WTC11 (cell line): Measurements from ENCODE around the gene M6PR. TPM values are rescaled to one million over a fixed set of nuclear protein-coding genes. Genes with fewer than 3 reads are reported as not detected.

Experiments used
- ATAC-seq: fragments of 200-7000 bp; cut with Tn5 transposase; 2 replicates; pipeline ENCODE4 v1.10.0; 2021; ENCODE audit warnings: mild to moderate bottlenecking, moderate library complexity
- CTCF ChIA-PET: fragments of 300-600 bp; sonication (Branson Sonifier 250); formaldehyde crosslinking; loops from one replicate; lab custom pipeline; 2021; ENCODE audit warnings: antibody characterized with exemption; lab: Charles Lee
- POLR2A ChIA-PET: fragments of 350-600 bp; sonication (Branson Sonifier 250); formaldehyde crosslinking; loops from one replicate; lab custom pipeline; 2021; ENCODE audit warnings: antibody characterized with exemption; lab: Charles Lee
- DNase-seq: peaks from one replicate; pipeline ENCODE4 v3.0.0; 2021; ENCODE audit warnings: low spot score
- H3K27ac Mint-ChIP-seq: 2 replicates; pipeline ENCODE4 v1.8.0; 2021; ENCODE audit warnings: mixed read lengths
- H3K27me3 Mint-ChIP-seq: 2 replicates; pipeline ENCODE4 v1.8.0; 2021; ENCODE audit warnings: low read depth, mild to moderate bottlenecking, moderate library complexity, mixed read lengths
- H3K36me3 Mint-ChIP-seq: 2 replicates; pipeline ENCODE4 v1.8.0; 2021; ENCODE audit warnings: mixed read lengths
- H3K4me1 Mint-ChIP-seq: 2 replicates; pipeline ENCODE4 v1.8.0; 2022; ENCODE audit warnings: mixed read lengths
- H3K4me3 Mint-ChIP-seq: 2 replicates; pipeline ENCODE4 v1.8.0; 2021; ENCODE audit warnings: mild to moderate bottlenecking, moderate library complexity, mixed read lengths
- H3K9me3 Mint-ChIP-seq: 2 replicates; pipeline ENCODE4 v1.8.0; 2021; ENCODE audit warnings: mixed read lengths
- ARID4B ChIP-seq: sonication (generic); formaldehyde crosslinking; IDR thresholded peaks from 2 replicates; pipeline ENCODE4 v1.8.0; 2023; ENCODE audit warnings: missing genetic modification reagents, mild to moderate bottlenecking, borderline replicate concordance
- ERG ChIP-seq: fragments of 250-450 bp; sonication (Bioruptor Pico); IDR thresholded peaks from 2 replicates; pipeline ENCODE4 v1.8.0; 2021; ENCODE audit warnings: mild to moderate bottlenecking
- ETV6 ChIP-seq: sonication (generic); formaldehyde crosslinking; IDR thresholded peaks from 2 replicates; pipeline ENCODE4 v1.8.1; 2022; ENCODE audit warnings: mild to moderate bottlenecking, missing genetic modification reagents
- FOXP4 ChIP-seq: sonication (generic); formaldehyde crosslinking; IDR thresholded peaks from 2 replicates; pipeline ENCODE4 v1.8.0; 2022; ENCODE audit warnings: mild to moderate bottlenecking, missing genetic modification reagents
- HMGA2 ChIP-seq: fragments of 250-450 bp; sonication (Bioruptor Pico); IDR thresholded peaks from 2 replicates; pipeline ENCODE4 v1.4.0; 2021; ENCODE audit warnings: mild to moderate bottlenecking, moderate library complexity
- IRF1 ChIP-seq: sonication (generic); formaldehyde crosslinking; IDR thresholded peaks from 2 replicates; pipeline ENCODE4 v1.8.0; 2023; ENCODE audit warnings: missing genetic modification reagents
- JAZF1 ChIP-seq: fragments of 250-450 bp; sonication (Bioruptor Pico); IDR thresholded peaks from 2 replicates; pipeline ENCODE4 v1.9.0; 2021; ENCODE audit warnings: moderate library complexity, mild to moderate bottlenecking, inconsistent platforms
- NFATC4 ChIP-seq: fragments of 250-450 bp; sonication (Bioruptor Pico); IDR thresholded peaks from 2 replicates; pipeline ENCODE4 v1.9.0; 2021; ENCODE audit warnings: mild to moderate bottlenecking
- TCF7 ChIP-seq: sonication (generic); formaldehyde crosslinking; IDR thresholded peaks from 2 replicates; pipeline ENCODE4 v1.8.0; 2022; ENCODE audit warnings: mild to moderate bottlenecking, low read depth, missing genetic modification reagents, moderate library complexity
- ZNF416 ChIP-seq: fragments of 250-450 bp; sonication (Bioruptor Pico); IDR thresholded peaks from 2 replicates; pipeline ENCODE4 v1.9.0; 2021; ENCODE audit warnings: mild to moderate bottlenecking, inconsistent platforms
- total RNA-seq: library from RNA; stranded (reverse); gene quantifications from 3 replicates; pipeline ENCODE4 v1.2.3, GENCODE V29; 2021
- TF ChIP-seq, protein P1 (sequence below): sonication (generic); formaldehyde crosslinking; IDR thresholded peaks from 2 replicates; pipeline ENCODE4 v1.8.0; 2022; ENCODE audit warnings: mild to moderate bottlenecking, missing genetic modification reagents
- TF ChIP-seq, protein P2 (sequence below): sonication (generic); formaldehyde crosslinking; IDR thresholded peaks from 2 replicates; pipeline ENCODE4 v1.8.1; 2022; ENCODE audit warnings: mild to moderate bottlenecking, missing genetic modification reagents, moderate library complexity, borderline replicate concordance

Gene M6PR
- total RNA-seq, 1 experiment from 2014 or later: 139 TPM

DNA sequence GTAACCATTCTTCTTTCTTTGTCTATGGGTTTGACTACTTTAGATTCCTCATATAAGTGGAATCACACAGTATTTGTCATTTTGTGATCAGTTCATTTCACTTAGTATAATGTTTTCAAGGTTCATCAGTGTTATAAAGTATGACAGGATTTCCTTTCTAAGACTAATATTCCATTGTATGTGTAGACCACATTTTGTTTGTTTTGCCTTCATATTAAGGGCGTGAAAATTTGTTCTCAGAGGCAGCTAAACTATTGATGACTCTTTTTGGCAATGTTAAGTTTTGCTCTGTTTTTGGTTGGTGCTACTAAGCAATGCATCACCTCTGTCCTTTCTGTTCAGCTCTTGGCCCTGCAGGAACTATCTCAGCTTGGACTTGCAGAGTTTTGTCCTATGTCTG is 38.2 kb upstream of the M6PR start:
- no peak for TF ChIP-seq ERG
- TF ChIP-seq, all 79 proteins: peak for 0
- Mint-ChIP-seq H3K36me3 (no peaks in the 10 kb centered on the region), H3K4me3 (no peak overlapping the region), H3K4me1 (no peaks in the 10 kb centered on the region), H3K27ac (no peak overlapping the region), H3K27me3 (no peaks in the 10 kb centered on the region), H3K9me3 (no peaks in the 10 kb centered on the region)
- DNase-seq: no peak
- POLR2A ChIA-PET: no interaction called here
- CTCF ChIA-PET: no interaction called here
- ATAC-seq: no peak

DNA sequence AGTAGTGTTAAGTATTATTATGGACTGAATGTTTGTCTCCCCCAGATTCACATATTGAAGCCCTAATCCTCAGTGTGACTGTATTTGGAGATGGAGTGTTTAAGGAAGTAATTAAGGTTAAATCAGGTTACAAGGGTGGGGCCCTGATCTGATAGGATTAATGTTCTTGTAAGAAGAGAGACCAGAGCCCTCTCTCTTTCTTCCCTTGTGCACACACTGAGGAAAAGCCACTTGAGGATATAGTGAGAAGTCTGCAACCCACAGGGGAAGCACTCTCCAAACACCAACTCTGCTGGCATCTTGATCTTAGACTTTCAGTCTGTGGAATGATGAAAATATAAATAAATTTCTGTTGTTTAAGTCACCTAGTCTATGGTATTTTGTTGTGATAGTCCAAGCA is 37.7 kb upstream of the M6PR start:
- ATAC-seq (no peak), DNase-seq (no peak)
- POLR2A ChIA-PET: no interaction called here
- TF ChIP-seq IRF1 (CRISPR knock-in tag) (no peak), ARID4B (CRISPR knock-in tag) (no peak)
- CTCF ChIA-PET: no interaction called here
- Mint-ChIP-seq H3K9me3 (no peaks in the 10 kb centered on the region), H3K27ac (no peak overlapping the region), H3K27me3 (no peaks in the 10 kb centered on the region), H3K4me3 (no peak overlapping the region), H3K4me1 (no peaks in the 10 kb centered on the region), H3K36me3 (no peaks in the 10 kb centered on the region)

DNA sequence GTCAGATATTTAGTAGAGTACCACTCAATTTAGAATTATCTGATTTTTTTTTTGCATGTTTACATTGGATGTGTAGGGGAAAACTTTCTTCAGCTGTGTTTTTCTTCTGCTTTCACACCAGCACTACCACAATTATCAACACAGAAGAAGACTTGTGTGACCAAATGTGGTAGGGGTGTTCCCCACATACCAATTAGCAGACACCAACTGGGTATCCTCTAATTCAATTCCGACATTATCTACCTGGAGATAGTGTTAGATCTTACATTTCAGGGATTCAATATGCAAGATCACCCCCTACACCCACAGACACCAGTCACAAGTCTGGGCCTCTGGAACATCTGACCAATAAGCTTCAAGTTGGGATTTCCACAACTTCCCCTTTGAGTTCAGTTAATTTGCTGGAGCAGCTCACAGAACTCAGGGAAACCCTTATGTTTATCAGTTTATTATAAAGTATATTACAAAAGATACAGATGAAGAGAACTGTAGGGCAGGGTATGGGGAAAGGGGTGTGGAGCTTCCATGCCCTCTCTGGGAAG is 35.8 kb upstream of the M6PR start:
- H3K4me3 Mint-ChIP-seq: no peak overlapping the region
- ATAC-seq (no peak), DNase-seq (no peak)
- H3K27ac Mint-ChIP-seq: no peak overlapping the region
- no peaks in the 10 kb centered on the region for H3K36me3 Mint-ChIP-seq
- no peaks in the 10 kb centered on the region for H3K9me3 Mint-ChIP-seq
- POLR2A ChIA-PET: no interaction called here
- CTCF ChIA-PET: no interaction called here
- TF ChIP-seq HMGA2 (CRISPR knock-in tag): no peak
- TF ChIP-seq ETV6 (CRISPR knock-in tag): no peak
- H3K27me3 Mint-ChIP-seq: no peaks in the 10 kb centered on the region
- no peaks in the 10 kb centered on the region for H3K4me1 Mint-ChIP-seq

GRCh38 chr12:8980137-8980536 is 30.7 kb upstream of the M6PR start:
- Mint-ChIP-seq H3K4me1 (no peaks in the 10 kb centered on the region), H3K27ac (no peak overlapping the region), H3K27me3 (no peaks in the 10 kb centered on the region), H3K36me3 (no peaks in the 10 kb centered on the region), H3K4me3 (no peak overlapping the region), H3K9me3 (peaks cover 3% of the 10 kb centered on the region; the same call in 1 of the 2 replicates)
- no peak for TF ChIP-seq TCF7
- TF ChIP-seq ZNF416 (CRISPR knock-in tag): no peak
- TF ChIP-seq, protein P1, sequence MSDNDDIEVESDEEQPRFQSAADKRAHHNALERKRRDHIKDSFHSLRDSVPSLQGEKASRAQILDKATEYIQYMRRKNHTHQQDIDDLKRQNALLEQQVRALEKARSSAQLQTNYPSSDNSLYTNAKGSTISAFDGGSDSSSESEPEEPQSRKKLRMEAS (CRISPR knock-in tag): no peak
- no peak for TF ChIP-seq FOXP4 (CRISPR knock-in tag)
- no peak for TF ChIP-seq ERG
- no peak for TF ChIP-seq ETV6 (CRISPR knock-in tag)
- no peak for TF ChIP-seq NFATC4
- TF ChIP-seq JAZF1: no peak
- TF ChIP-seq, protein P2, sequence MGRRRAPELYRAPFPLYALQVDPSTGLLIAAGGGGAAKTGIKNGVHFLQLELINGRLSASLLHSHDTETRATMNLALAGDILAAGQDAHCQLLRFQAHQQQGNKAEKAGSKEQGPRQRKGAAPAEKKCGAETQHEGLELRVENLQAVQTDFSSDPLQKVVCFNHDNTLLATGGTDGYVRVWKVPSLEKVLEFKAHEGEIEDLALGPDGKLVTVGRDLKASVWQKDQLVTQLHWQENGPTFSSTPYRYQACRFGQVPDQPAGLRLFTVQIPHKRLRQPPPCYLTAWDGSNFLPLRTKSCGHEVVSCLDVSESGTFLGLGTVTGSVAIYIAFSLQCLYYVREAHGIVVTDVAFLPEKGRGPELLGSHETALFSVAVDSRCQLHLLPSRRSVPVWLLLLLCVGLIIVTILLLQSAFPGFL (CRISPR knock-in tag): no peak
- POLR2A ChIA-PET: no interaction called here
- DNase-seq (no peak), ATAC-seq (no peak)
- CTCF ChIA-PET: interaction anchor here (0.5 kb wide), 1 partner anchor 754 kb away, joined by 4 read pairs; no protein-coding TSS in a partner anchor
